Measurements from ENCODE around the gene PRKAA1. TPM values are rescaled to one million over a fixed set of nuclear protein-coding genes. Genes with fewer than 3 reads are reported as not detected.

The PRKAA1 gene
- total and polyA plus RNA-seq, 2 of the 13 experiments (the other 11 are each of a cell fraction or from before 2014, with no cell fraction given), result 36.6 to 58.0 TPM

DNA sequence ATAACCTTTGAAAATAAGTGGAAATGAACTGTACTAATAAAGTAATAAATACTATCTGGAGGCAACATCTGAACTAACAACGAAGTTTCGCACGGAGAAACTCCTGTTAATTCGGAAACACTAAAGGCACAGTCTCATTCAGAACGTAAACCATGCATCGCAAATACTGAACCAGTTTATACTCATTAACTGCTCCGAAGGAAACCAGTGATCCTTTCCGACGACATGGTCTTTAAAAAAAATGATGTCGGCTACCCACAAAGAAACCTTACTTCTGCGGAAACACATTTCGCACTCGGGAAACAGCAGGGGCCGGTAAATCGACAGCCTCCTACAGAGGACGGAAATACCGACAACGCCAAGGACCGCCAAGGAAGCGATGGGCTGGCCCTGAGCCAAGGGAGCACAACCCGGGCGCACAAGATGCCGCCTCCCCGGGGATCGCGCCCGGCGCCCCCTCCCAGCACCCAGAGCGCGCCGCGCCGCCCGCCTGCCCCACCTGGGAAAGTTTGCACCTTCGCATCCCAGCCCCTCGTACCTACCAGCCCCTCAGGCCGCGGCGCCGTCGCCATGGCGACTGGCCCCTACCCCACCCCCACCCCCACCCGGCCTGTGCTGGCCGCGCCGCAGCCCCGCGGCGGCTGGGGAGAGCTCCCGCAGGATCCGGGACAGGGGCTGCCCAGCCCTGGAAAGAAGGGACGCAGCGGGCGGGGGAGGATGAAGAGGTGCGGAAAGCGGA lies 732 bp downstream of the PRKAA1 start (continued):
- no peak for TF ChIP-seq REL (CRISPR knock-in tag; conservative IDR thresholded peaks at IDR 0.05)
- no peak for TF ChIP-seq PPARG (CRISPR knock-in tag; conservative IDR thresholded peaks at IDR 0.05)
- TF ChIP-seq NFYB (CRISPR knock-in tag; IDR thresholded peaks at IDR 0.05), result no peak
- TF ChIP-seq ZMAT3 (CRISPR knock-in tag; conservative IDR thresholded peaks at IDR 0.05), result no peak
- TF ChIP-seq ZNF609 (CRISPR knock-in tag; IDR thresholded peaks at IDR 0.05; ENCODE audit: borderline replicate concordance), result peak; percentile 6; the same call in 1 of the 2 replicates
- TF ChIP-seq, protein P1, sequence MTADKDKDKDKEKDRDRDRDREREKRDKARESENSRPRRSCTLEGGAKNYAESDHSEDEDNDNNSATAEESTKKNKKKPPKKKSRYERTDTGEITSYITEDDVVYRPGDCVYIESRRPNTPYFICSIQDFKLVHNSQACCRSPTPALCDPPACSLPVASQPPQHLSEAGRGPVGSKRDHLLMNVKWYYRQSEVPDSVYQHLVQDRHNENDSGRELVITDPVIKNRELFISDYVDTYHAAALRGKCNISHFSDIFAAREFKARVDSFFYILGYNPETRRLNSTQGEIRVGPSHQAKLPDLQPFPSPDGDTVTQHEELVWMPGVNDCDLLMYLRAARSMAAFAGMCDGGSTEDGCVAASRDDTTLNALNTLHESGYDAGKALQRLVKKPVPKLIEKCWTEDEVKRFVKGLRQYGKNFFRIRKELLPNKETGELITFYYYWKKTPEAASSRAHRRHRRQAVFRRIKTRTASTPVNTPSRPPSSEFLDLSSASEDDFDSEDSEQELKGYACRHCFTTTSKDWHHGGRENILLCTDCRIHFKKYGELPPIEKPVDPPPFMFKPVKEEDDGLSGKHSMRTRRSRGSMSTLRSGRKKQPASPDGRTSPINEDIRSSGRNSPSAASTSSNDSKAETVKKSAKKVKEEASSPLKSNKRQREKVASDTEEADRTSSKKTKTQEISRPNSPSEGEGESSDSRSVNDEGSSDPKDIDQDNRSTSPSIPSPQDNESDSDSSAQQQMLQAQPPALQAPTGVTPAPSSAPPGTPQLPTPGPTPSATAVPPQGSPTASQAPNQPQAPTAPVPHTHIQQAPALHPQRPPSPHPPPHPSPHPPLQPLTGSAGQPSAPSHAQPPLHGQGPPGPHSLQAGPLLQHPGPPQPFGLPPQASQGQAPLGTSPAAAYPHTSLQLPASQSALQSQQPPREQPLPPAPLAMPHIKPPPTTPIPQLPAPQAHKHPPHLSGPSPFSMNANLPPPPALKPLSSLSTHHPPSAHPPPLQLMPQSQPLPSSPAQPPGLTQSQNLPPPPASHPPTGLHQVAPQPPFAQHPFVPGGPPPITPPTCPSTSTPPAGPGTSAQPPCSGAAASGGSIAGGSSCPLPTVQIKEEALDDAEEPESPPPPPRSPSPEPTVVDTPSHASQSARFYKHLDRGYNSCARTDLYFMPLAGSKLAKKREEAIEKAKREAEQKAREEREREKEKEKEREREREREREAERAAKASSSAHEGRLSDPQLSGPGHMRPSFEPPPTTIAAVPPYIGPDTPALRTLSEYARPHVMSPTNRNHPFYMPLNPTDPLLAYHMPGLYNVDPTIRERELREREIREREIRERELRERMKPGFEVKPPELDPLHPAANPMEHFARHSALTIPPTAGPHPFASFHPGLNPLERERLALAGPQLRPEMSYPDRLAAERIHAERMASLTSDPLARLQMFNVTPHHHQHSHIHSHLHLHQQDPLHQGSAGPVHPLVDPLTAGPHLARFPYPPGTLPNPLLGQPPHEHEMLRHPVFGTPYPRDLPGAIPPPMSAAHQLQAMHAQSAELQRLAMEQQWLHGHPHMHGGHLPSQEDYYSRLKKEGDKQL (CRISPR knock-in tag; IDR thresholded peaks at IDR 0.05; ENCODE audit: low read depth), result no peak
- no peak for TF ChIP-seq CREM (IDR thresholded peaks at IDR 0.05)
- TF ChIP-seq CREM (CRISPR knock-in tag; IDR thresholded peaks at IDR 0.05), result no peak
- no peak for TF ChIP-seq ZNF619 (CRISPR knock-in tag; IDR thresholded peaks at IDR 0.05)
- no peak for TF ChIP-seq ZNF562 (CRISPR knock-in tag; IDR thresholded peaks at IDR 0.05; ENCODE audit: borderline replicate concordance)
- no peak for TF ChIP-seq FOSL2 (CRISPR knock-in tag; IDR thresholded peaks at IDR 0.05)
- TF ChIP-seq NAIF1 (CRISPR knock-in tag; IDR thresholded peaks at IDR 0.05; ENCODE audit: borderline replicate concordance), result no peak
- no peak for TF ChIP-seq ZFP91 (CRISPR knock-in tag; IDR thresholded peaks at IDR 0.05; ENCODE audit: borderline replicate concordance)
- no peak for TF ChIP-seq PAWR (CRISPR knock-in tag; IDR thresholded peaks at IDR 0.05; ENCODE audit: borderline replicate concordance)
- no peak for TF ChIP-seq ZNF564 (CRISPR knock-in tag; IDR thresholded peaks at IDR 0.05)
- TF ChIP-seq TIGD3 (CRISPR knock-in tag; IDR thresholded peaks at IDR 0.05; ENCODE audit: borderline replicate concordance), result no peak

Data from HepG2 (cell line).